ES-I3 (cell line): ENCODE measurements around the gene SCRT2.

Source experiments
- H3K36me3 ChIP-seq: 2 replicates; pipeline ENCODE4 v1.6.1; 2013; ENCODE audit warnings: mild to moderate bottlenecking, low read length, control low read depth, moderate library complexity; ENCODE audit not compliant: insufficient read depth
- H3K4me1 ChIP-seq: 2 replicates; pipeline ENCODE4 v1.6.1; 2013; ENCODE audit warnings: mild to moderate bottlenecking, control low read depth, low read length; ENCODE audit not compliant: insufficient read depth
- H3K9ac ChIP-seq: 2 replicates; pipeline ENCODE4 v1.6.1; 2013; ENCODE audit warnings: low read depth, mild to moderate bottlenecking, low read length, moderate library complexity
- H3K9me3 ChIP-seq: 2 replicates; pipeline ENCODE4 v1.6.1; 2013; ENCODE audit warnings: mild to moderate bottlenecking, low read length, moderate library complexity; ENCODE audit not compliant: control insufficient read depth, insufficient read depth

SCRT2 gene

GRCh38 chr20:658202-658601 lies 17.4 kb downstream of the SCRT2 start:
- no peak overlapping the region; the same call in 1 of the 2 replicates for H3K9ac ChIP-seq
- peaks cover 52% of the 10 kb centered on the region for H3K4me1 ChIP-seq
- no peaks in the 10 kb centered on the region for H3K9me3 ChIP-seq
- no peaks in the 10 kb centered on the region for H3K36me3 ChIP-seq

GRCh38 chr20:655726-656624 lies 19.6 kb downstream of the SCRT2 start:
- peaks cover 44% of the 10 kb centered on the region for H3K4me1 ChIP-seq
- no peaks in the 10 kb centered on the region for H3K9me3 ChIP-seq
- H3K9ac ChIP-seq: no peak overlapping the region
- no peaks in the 10 kb centered on the region for H3K36me3 ChIP-seq

- Histone ChIP-seq H3K4me1 (peaks cover 36% of the 10 kb centered on the region), H3K36me3 (peaks cover 5% of the 10 kb centered on the region; the same call in 1 of the 2 replicates), H3K9ac (no peak overlapping the region), H3K9me3 (no peaks in the 10 kb centered on the region)
Observed at GRCh38 chr20:654417-654750, 21.2 kb downstream of the SCRT2 start.

GRCh38 chr20:653590-654416 lies 21.8 kb downstream of the SCRT2 start:
- peak overlapping the region; percentile 59 for H3K9ac ChIP-seq
- peaks cover 30% of the 10 kb centered on the region for H3K4me1 ChIP-seq
- H3K9me3 ChIP-seq: no peaks in the 10 kb centered on the region
- peaks cover 5% of the 10 kb centered on the region; the same call in 1 of the 2 replicates for H3K36me3 ChIP-seq

GRCh38 chr20:653110-653589 lies 22.5 kb downstream of the SCRT2 start, which contains the start of gene SRXN1:
Gene SRXN1, minus strand, starts transcription at chr20:653200. Its CDS starts 15 bp downstream, at chr20:653185.
- H3K36me3 ChIP-seq: peaks cover 9% of the 10 kb centered on the region; the same call in 1 of the 2 replicates
- H3K9me3 ChIP-seq: no peaks in the 10 kb centered on the region
- H3K9ac ChIP-seq: peak within 1 kb of the TSS; percentile 59
- peaks cover 26% of the 10 kb centered on the region for H3K4me1 ChIP-seq

- Histone ChIP-seq H3K9ac (peak overlapping the region; percentile 51), H3K9me3 (no peaks in the 10 kb centered on the region), H3K4me1 (peaks cover 21% of the 10 kb centered on the region), H3K36me3 (peaks cover 14% of the 10 kb centered on the region)
Observed at GRCh38 chr20:652615-653109, 22.9 kb downstream of the SCRT2 start.

- Histone ChIP-seq H3K4me1 (peaks cover 14% of the 10 kb centered on the region), H3K9me3 (no peaks in the 10 kb centered on the region), H3K36me3 (peaks cover 20% of the 10 kb centered on the region), H3K9ac (peak overlapping the region; percentile 51)
Observed at GRCh38 chr20:651713-652614, 23.6 kb downstream of the SCRT2 start.

- H3K4me1 ChIP-seq: peaks cover 9% of the 10 kb centered on the region; the same call in 1 of the 2 replicates
- H3K9ac ChIP-seq: no peak overlapping the region
- H3K36me3 ChIP-seq: peaks cover 20% of the 10 kb centered on the region
- no peaks in the 10 kb centered on the region for H3K9me3 ChIP-seq
Observed at GRCh38 chr20:650954-651353, 24.6 kb downstream of the SCRT2 start.

GRCh38 chr20:650281-650680 lies 25.3 kb downstream of the SCRT2 start:
- H3K9ac ChIP-seq: no peak overlapping the region
- peaks cover 9% of the 10 kb centered on the region; the same call in 1 of the 2 replicates for H3K4me1 ChIP-seq
- H3K9me3 ChIP-seq: no peaks in the 10 kb centered on the region
- peaks cover 20% of the 10 kb centered on the region for H3K36me3 ChIP-seq

GRCh38 chr20:647479-648019 lies 28.1 kb downstream of the SCRT2 start:
- H3K4me1 ChIP-seq: peaks cover 3% of the 10 kb centered on the region; the same call in 1 of the 2 replicates
- H3K9me3 ChIP-seq: no peaks in the 10 kb centered on the region
- no peak overlapping the region for H3K9ac ChIP-seq
- H3K36me3 ChIP-seq: peaks cover 20% of the 10 kb centered on the region

GRCh38 chr20:646868-647233 lies 28.8 kb downstream of the SCRT2 start:
- no peaks in the 10 kb centered on the region for H3K9me3 ChIP-seq
- H3K36me3 ChIP-seq: peaks cover 20% of the 10 kb centered on the region
- no peak overlapping the region for H3K9ac ChIP-seq
- H3K4me1 ChIP-seq: peaks cover 2% of the 10 kb centered on the region; the same call in 1 of the 2 replicates

- Histone ChIP-seq H3K36me3 (peaks cover 20% of the 10 kb centered on the region), H3K9ac (no peak overlapping the region), H3K4me1 (no peaks in the 10 kb centered on the region; the same call in 1 of the 2 replicates), H3K9me3 (no peaks in the 10 kb centered on the region)
Observed at GRCh38 chr20:646107-646867, 29.3 kb downstream of the SCRT2 start.
